Ramos (cell line): ENCODE results near the gene PRLR.

ENCODE experiments used
- in situ Hi-C: fragments of 300-500 bp; cut with MboI; formaldehyde crosslinking; loops from one replicate; pipeline ENCODE4 v1.14.3; 2022; ENCODE audit warnings: low sequenced_read_pairs; ENCODE audit not compliant: unreplicated experiment

PRLR gene

DNA sequence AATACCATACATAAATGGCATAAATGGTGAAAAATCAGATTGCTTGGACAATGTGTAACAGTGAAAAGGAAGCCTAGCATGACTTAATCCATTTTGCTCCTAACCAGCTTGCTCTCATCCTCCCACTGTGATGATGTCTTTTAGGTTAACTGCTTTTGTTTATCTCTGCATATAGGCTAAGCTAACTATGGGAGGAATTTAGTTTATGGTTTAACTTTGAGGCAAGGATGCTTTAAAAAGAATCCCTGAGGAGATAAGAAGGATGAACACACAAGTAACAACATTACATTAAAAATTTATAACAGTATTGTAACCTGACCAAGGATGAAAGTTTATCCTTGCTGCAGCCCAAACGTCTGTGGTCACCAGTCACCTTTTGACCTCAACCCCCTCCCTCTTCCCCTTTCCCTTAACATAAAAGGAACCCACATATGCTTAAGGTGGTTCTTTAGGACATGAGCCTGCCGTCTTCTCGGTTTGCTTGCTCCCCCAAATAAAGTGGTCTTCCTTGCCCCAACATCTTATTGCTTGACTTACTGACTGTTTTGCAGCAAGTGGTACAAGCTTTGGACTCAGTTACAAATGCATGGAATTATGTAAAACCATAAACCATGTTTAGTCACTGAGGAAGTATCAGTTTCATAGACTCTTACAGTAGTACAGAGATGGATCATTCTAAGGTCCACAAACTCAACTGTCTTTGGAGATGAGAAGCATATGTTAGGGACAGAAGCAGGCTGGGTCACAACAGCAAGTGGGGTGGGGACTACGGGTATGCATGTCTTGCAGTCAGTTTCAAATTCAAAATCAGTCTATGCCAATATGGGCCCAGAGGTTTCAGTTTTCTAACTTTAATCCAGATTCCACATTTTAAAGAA, 213.9 kb downstream of the PRLR start:
- in situ Hi-C loops: loop anchor here (25.0 kb wide), 1 partner anchor 529 kb away; no protein-coding TSS in a partner anchor

DNA sequence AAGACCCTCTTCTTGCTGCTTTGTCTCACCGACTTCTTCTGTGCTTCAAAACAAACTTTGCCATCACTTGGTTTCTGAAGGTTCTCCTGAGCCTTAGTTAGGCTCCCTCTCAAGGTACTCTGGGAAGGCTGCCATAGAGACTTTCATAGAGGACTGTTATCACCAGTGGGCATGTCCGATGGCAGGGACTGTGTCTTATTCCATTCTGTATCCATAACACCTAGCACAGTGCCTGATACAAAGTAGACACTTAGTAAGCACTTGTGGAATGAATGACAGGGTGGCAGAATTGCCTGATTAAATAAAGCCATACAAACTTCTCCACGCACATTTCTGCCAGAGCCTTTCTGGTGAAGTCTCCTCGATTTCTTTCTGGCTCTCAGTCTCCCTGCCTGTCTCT, 215.2 kb downstream of the PRLR start:
- in situ Hi-C loops: loop anchor here (25.0 kb wide), 1 partner anchor 528 kb away; no protein-coding TSS in a partner anchor

DNA sequence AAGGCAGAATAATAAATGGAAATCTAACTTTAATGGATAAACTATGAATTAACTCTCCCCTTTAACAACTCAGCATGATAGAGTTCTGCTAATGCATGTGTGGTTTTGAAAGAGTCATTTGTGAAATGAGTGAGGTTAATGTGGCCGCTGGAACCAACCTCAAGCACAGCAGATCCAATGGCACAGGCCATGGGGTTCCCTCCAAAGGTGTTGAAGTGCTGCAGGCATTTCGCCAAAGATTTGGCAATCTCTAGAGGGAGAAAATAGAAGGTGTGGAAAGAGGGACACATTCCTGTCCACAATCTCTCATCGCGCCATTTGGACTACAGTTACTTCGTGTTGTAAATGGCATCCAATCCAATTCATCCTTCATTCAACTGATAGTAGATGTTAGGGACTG, 217.5 kb downstream of the PRLR start:
- in situ Hi-C loops: loop anchor here (25.0 kb wide), 1 partner anchor 525 kb away; no protein-coding TSS in a partner anchor

DNA sequence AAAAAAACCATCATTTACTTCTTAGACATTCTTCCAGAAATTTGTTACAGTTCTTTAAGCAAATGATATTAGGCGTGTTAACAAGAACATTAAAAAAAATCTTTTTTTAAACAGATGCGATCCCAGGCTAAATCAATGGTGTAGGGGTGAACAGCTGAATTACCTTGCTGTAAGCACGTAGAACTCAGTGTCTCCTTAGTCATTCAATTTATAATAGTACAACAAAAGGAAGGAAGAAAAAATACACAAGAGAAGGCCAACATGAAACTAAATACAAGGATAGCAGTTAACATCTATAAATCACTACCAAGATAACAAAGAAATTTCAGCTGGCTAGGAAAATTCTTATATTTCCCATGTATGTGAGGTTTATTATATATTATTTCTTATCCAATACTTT, 217.9 kb downstream of the PRLR start:
- in situ Hi-C loops: loop anchor here (25.0 kb wide), 1 partner anchor 525 kb away; no protein-coding TSS in a partner anchor

DNA sequence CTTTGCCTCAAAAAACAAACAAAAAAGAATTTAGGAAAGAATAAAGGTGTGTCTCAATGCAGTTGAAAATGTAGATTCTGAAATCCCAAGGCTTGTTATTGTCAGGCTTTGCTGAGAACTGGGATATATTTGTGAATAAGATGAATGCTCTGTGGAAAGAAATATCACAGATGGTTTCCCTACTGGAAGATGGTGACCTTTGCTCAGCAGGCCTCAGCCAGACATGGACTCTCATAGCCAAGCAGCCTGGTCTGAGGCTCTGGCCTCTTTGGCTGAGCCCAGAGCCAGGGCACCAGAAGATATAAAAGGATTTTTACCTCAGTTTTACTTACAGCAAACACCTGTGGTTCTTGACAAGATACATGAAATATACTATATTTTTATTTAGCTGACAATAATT, 219.6 kb downstream of the PRLR start:
- in situ Hi-C loops: loop anchor here (25.0 kb wide), 1 partner anchor 523 kb away; no protein-coding TSS in a partner anchor

DNA sequence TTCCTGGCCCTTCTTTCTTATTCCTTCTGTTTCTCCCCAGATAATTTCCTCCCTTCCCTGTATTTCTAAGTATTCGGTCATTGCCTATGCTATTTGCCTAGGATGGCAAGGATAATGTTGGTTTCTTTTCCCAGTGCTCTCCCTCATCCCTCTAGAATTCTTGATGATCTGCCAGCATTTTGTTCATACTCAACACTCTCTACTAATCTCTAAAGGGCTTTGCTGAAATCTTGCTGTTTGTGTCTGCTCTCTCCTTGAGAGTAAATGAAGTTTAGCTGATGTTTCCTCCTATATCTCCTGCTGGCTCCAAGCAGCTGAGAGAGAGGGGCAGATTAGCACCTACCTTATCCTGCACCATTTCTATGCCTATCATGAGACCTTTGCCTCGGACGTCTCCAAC, 220.6 kb downstream of the PRLR start:
- in situ Hi-C loops: loop anchor here (25.0 kb wide), 1 partner anchor 522 kb away; no protein-coding TSS in a partner anchor

DNA sequence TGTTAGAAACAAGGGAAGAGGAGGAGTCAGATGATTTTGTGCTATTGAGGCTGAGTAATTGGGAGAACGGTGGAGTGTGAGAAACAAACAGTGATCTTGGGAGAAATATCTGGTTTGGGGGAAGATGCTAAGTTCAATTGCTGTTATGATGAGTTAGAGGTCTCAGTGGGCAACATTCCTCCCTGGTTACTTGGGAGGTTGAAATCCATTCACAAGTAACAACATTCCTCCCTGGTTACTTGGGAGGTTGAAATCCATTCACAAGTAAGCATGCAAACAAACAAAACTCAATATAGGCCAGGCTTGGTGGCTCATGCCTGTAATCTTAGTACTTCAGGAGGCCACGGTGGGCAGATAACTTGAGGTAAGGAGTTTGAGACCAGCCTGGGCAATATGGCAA, 221.3 kb downstream of the PRLR start:
- in situ Hi-C loops: loop anchor here (25.0 kb wide), 1 partner anchor 522 kb away; no protein-coding TSS in a partner anchor

DNA sequence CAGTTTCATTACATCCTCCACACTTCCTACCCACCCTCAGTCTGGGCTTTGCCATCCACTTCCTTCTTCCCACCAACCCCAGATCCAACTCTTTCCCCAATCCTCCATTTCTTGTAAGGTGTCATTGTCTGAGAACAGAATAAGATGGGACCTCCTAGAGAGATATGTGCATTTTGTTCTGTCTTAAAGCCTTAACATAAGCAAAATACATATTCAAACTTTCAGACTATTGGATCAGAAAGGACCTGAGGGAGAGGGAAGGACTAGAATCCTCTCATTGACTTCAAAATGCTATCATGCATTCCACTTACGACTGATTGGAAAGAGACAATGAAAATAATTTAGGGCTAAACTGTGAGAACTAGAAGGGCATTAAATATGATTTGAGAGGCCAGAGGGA, 225.5 kb downstream of the PRLR start:
- in situ Hi-C loops: loop anchor here (25.0 kb wide), 1 partner anchor 517 kb away; no protein-coding TSS in a partner anchor

DNA sequence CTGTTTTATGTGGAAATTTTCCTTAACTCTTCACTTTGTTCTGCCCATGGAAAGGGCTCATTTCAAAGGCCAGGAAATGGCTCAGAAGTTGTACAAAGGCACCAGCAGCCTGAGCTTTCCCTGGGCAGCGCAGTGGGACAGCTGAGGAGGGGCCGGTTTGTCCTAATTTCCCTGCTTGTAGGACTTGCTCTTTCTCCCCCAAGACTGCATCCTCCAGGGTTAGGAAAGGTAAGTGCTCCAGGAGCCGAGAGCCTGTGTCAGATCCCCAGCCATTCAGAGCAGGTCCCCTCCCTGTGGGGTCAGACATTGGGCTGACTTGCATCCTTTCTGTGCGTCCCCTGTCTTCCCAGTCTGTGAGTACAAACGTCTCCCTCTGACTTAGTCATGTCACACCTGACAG, 226.1 kb downstream of the PRLR start:
- in situ Hi-C loops: loop anchor here (25.0 kb wide), 1 partner anchor 517 kb away; no protein-coding TSS in a partner anchor

DNA sequence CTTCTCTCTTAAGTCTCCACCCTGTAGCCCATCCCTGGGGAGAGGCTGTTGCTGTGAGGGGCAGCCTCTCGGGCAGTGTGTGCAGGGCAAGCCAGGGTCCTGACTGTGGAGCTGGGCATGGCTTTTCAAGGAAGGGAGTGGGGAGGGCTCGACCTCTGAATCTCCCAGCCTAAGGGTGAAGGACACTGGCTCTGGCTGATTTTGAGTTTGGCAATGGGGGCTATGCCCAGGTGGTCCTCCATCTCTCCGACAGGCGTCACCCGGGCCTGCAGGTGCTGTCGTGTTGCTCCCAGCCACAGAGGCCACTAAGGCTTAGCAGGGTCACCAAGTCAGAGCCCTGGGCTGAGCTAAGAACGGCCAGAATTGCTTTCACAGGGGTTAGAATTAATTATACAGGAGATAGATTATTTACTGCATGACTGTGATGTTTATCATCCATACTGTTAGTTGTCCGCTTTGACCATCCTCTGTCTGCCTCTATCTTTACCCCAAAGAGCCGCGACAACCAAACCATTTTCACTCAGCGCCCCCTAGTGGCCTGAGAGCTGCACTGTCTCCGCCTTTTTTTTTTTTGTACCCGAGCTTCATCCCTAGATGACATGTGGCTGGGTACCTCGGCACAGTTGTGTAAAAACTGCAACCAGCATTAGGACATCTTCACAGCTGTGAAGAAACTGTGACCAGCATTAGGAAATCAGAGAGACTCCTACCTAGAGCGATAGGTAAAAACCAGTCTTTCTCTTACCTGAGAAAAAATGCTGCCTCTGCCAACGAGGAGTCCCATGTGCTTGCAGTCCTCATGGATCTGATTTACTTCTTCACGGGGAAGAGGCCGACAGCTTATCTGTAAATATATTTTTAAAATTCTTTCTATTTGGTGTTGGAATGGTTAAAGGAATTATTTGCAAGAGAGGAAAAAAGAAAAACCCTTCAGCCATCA, 227.0 kb downstream of the PRLR start:
- in situ Hi-C loops: loop anchor here (25.0 kb wide), 1 partner anchor 516 kb away; no protein-coding TSS in a partner anchor

DNA sequence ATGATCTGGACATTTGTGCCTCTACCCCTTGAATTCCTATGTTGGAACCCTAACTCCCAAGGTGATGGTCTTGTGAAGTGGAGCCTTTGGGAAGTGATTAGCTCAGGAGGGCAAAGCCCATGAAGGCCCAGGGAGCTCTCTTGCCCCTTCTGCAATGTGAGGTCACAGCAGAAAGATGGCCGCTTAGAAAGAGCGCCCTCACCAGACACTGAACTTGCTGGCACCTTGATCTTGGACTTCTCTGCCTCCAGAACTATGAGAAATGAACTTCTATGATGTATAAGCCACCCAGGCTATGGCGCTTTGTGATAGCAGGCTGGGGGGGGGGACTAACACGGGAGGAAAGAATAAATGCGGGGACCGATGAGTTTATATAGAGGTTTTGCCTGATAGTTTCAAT, 227.8 kb downstream of the PRLR start:
- in situ Hi-C loops: loop anchor here (25.0 kb wide), 1 partner anchor 515 kb away; no protein-coding TSS in a partner anchor

DNA sequence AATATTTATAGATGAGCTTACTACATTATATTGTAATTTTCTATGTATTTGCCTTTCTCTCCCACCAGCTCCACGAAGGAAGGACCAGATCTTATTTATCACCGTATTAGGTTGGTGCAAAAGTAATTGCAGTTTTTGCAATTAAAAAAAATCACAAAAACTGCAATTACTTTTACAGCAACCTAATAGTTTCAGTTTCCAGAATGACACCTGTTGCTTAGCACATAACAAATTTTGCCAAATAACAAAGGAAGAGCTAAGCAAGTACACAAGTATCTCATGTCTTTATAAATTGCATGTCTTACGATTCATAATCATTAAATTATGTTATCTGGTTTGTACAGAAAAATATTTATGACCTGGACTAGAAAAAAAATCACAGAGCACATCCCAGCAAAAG, 228.4 kb downstream of the PRLR start:
- in situ Hi-C loops: loop anchor here (25.0 kb wide), 1 partner anchor 515 kb away; no protein-coding TSS in a partner anchor
